Smooth muscle cell (in vitro differentiated cells): ENCODE measurements around the gene ASCC1. TPM values are rescaled to one million over a fixed set of nuclear protein-coding genes. Genes with fewer than 3 reads are reported as not detected.

Experiments
- DNase-seq: peaks from one replicate; lab custom pipeline; 2025; ENCODE audit not compliant: unreplicated experiment; lab: John Stamatoyannopoulos, UW
- H2AFZ ChIP-seq: fragments of 200-600 bp; sonication (generic); 2 replicates; pipeline ENCODE4 v1.6.0; 2016; ENCODE audit warnings: antibody characterized with exemption, low read depth, mild to moderate bottlenecking
- H3F3A ChIP-seq: fragments of 200-600 bp; sonication (generic); 2 replicates; pipeline ENCODE4 v1.6.0; 2017; ENCODE audit warnings: antibody characterized with exemption, low read depth
- H3K27ac ChIP-seq: fragments of 200-600 bp; sonication (generic); 2 replicates; pipeline ENCODE4 v1.5.1; 2016; ENCODE audit warnings: low read depth, mild to moderate bottlenecking
- H3K27me3 ChIP-seq: fragments of 200-600 bp; sonication (generic); 2 replicates; pipeline ENCODE4 v1.6.1; 2016; ENCODE audit warnings: low read depth, mild to moderate bottlenecking
- H3K36me3 ChIP-seq: fragments of 200-600 bp; sonication (generic); 2 replicates; pipeline ENCODE4 v1.5.1; 2016; ENCODE audit warnings: low read depth
- H3K4me1 ChIP-seq: fragments of 200-600 bp; sonication (generic); 2 replicates; pipeline ENCODE4 v1.5.1; 2016; ENCODE audit warnings: low read depth
- H3K4me2 ChIP-seq: fragments of 200-600 bp; sonication (generic); 2 replicates; pipeline ENCODE4 v1.6.0; 2016; ENCODE audit warnings: mild to moderate bottlenecking
- H3K4me3 ChIP-seq: fragments of 200-600 bp; sonication (generic); 2 replicates; pipeline ENCODE4 v1.5.1; 2016; ENCODE audit warnings: mild to moderate bottlenecking
- H3K79me2 ChIP-seq: fragments of 200-600 bp; sonication (generic); 2 replicates; pipeline ENCODE4 v1.6.0; 2016; ENCODE audit warnings: low read depth, mild to moderate bottlenecking
- H3K9ac ChIP-seq: fragments of 200-600 bp; sonication (generic); 2 replicates; pipeline ENCODE4 v1.6.0; 2016; ENCODE audit warnings: low read depth
- H3K9me3 ChIP-seq: fragments of 200-600 bp; sonication (generic); replicated peaks from 2 replicates; pipeline ENCODE4 v1.5.1; 2016; ENCODE audit warnings: low read depth
- H4K20me1 ChIP-seq: fragments of 200-600 bp; sonication (generic); 2 replicates; pipeline ENCODE4 v1.6.0; 2016; ENCODE audit warnings: low read depth
- CTCF ChIP-seq: fragments of 200-600 bp; sonication (generic); IDR thresholded peaks from 2 replicates; pipeline ENCODE4 v1.5.1; 2017; ENCODE audit warnings: borderline replicate concordance, mild to moderate bottlenecking, antibody characterized with exemption; ENCODE audit not compliant: insufficient read depth, poor library complexity, severe bottlenecking
- WGBS: methylation state at CpG from one replicate; pipeline ENCODE4 v1.1.7; 2016; ENCODE audit warnings: low lambda C conversion rate; 5-methylcytosine and 5-hydroxymethylcytosine counted together
- polyA plus RNA-seq: library from polyadenylated mRNA; unstranded; fragments of >200 nt; fragmentation: Nextera tagmentation; extraction: Ambion mirVana; gene quantifications from 2 replicates; pipeline ENCODE4 v1.2.1, GENCODE V29; 2016
- total RNA-seq: library from RNA; depleted of rRNA; stranded (reverse); fragments of >200 nt; gene quantifications from 2 replicates; pipeline ENCODE4 v1.2.3, GENCODE V29; 2014

The ASCC1 gene
- total and polyA plus RNA-seq, 2 experiments from 2014 or later, result 24.0 to 28.1 TPM

- Histone ChIP-seq H4K20me1 (no peaks in the 10 kb centered on the region), H3K36me3 (no peaks in the 10 kb centered on the region), H3K4me3 (no peak overlapping the region), H3K4me1 (peaks cover 13% of the 10 kb centered on the region), H3F3A (peaks cover 5% of the 10 kb centered on the region), H3K27ac (no peak overlapping the region), H2AFZ (no peak overlapping the region), H3K9me3 (no peaks in the 10 kb centered on the region), H3K4me2 (no peak overlapping the region), H3K9ac (no peak overlapping the region), H3K79me2 (no peaks in the 10 kb centered on the region), H3K27me3 (peaks cover 23% of the 10 kb centered on the region)
- DNase-seq, result no peak
- WGBS, result 100% methylated on average over 4 of the region's 4 CpGs
- TF ChIP-seq CTCF, result no peak
These were observed 122.6 kb downstream of the ASCC1 start for GRCh38 chr10:72093450-72093849.

- H3F3A ChIP-seq, result peaks cover under 1% of the 10 kb centered on the region
- 94% methylated on average over 2 of the region's 2 CpGs for WGBS
- DNase-seq, result no peak
These were observed 123.1 kb downstream of the ASCC1 start for GRCh38 chr10:72092987-72093386.

GRCh38 chr10:72092171-72092924, 123.7 kb downstream of the ASCC1 start:
- Histone ChIP-seq H3K36me3 (no peaks in the 10 kb centered on the region), H3K9ac (no peak overlapping the region), H4K20me1 (no peaks in the 10 kb centered on the region), H3K4me2 (no peak overlapping the region), H3K9me3 (no peaks in the 10 kb centered on the region), H3K4me3 (no peak overlapping the region), H2AFZ (no peak overlapping the region), H3K27me3 (peaks cover 34% of the 10 kb centered on the region), H3F3A (no peaks in the 10 kb centered on the region), H3K79me2 (no peaks in the 10 kb centered on the region), H3K4me1 (peaks cover 23% of the 10 kb centered on the region), H3K27ac (no peak overlapping the region)
- TF ChIP-seq CTCF, result no peak
- WGBS, result 77% methylated on average over 8 of the region's 8 CpGs
- DNase-seq, result no peak

More at GRCh38 chr10:72092987-72093386, 123.1 kb downstream of the ASCC1 start:
- no peak overlapping the region for H3K4me3 ChIP-seq
- H3K27me3 ChIP-seq, result peaks cover 28% of the 10 kb centered on the region
- no peaks in the 10 kb centered on the region for H3K9me3 ChIP-seq
- no peak overlapping the region for H3K4me2 ChIP-seq
- H3K9ac ChIP-seq, result no peak overlapping the region
- H3K79me2 ChIP-seq, result no peaks in the 10 kb centered on the region
- no peaks in the 10 kb centered on the region for H3K36me3 ChIP-seq
- H4K20me1 ChIP-seq, result no peaks in the 10 kb centered on the region
- H3K4me1 ChIP-seq, result peaks cover 18% of the 10 kb centered on the region
- H3K27ac ChIP-seq, result no peak overlapping the region
- TF ChIP-seq CTCF, result no peak
- H2AFZ ChIP-seq, result no peak overlapping the region

GRCh38 chr10:72090326-72090725, 125.8 kb downstream of the ASCC1 start:
- DNase-seq, result no peak
- 91% methylated on average over 3 of the region's 3 CpGs for WGBS
- H3K9ac ChIP-seq, result no peak overlapping the region
- H3K36me3 ChIP-seq, result no peaks in the 10 kb centered on the region
- no peaks in the 10 kb centered on the region for H3K79me2 ChIP-seq
- no peaks in the 10 kb centered on the region for H3K9me3 ChIP-seq
- H3K27me3 ChIP-seq, result peaks cover 54% of the 10 kb centered on the region
- no peak overlapping the region for H2AFZ ChIP-seq
- H3K4me3 ChIP-seq, result no peak overlapping the region
- peaks cover 23% of the 10 kb centered on the region for H3K4me1 ChIP-seq
- H3K4me2 ChIP-seq, result no peak overlapping the region
- H3K27ac ChIP-seq, result no peak overlapping the region
- no peaks in the 10 kb centered on the region for H4K20me1 ChIP-seq
- H3F3A ChIP-seq, result no peaks in the 10 kb centered on the region
- TF ChIP-seq CTCF, result no peak
